Activated T-cell treated with anti-CD3 and anti-CD28 coated beads for 24 hours (primary cell): Measurements from ENCODE around the gene SCGB2A2.

ENCODE experiments used
- DNase-seq: peaks from one replicate; pipeline ENCODE4 v3.0.0-alpha.2; 2020; ENCODE audit warnings: low read depth

The SCGB2A2 gene

GRCh38 chr11:62306227-62306626 is 36.3 kb downstream of the SCGB2A2 start:
- no peak for DNase-seq

DNA sequence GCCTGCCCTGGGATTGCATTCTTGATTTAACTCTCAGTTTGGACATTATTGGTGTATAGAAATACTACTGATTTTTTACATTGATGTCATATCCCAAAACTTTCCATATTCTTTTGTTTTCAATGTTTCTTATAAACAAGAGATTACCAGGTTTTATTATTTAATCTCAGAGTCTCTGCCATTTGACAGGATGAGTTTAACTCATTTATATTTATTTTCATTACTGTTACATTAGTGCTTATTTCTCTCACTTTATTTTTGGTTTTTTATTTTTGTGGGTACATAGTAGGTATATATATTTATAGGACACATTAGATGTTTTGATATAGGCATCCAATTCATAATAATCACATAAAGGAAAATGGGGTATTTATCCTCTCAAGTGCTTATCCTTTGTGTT is 38.0 kb downstream of the SCGB2A2 start:
- DNase-seq: no peak

- DNase-seq: no peak
These were observed 40.0 kb downstream of the SCGB2A2 start for GRCh38 chr11:62309991-62310390.

- DNase-seq: no peak
These were observed 45.5 kb downstream of the SCGB2A2 start for GRCh38 chr11:62315431-62315830.

DNA sequence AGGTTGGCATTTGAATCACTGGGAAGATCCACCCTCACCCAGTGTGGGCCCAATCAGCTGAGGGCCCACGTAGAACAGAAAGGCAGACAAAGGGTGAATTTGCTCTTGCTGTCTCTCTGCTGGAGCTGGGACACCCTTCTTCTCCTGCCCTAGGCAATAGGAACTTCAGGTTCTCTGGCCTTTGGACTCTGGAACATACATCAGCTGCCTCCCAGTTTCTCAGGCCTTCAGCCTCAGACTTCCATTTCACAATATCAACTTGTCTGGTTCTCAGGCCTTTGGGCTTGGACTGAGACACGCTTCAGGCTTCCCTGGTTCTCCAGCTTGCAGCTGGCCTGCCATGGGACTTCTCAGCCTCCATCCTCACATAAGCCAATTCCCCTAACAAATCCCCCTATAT is 52.6 kb downstream of the SCGB2A2 start:
- no peak for DNase-seq
